Panc1 (cell line): ENCODE results near the gene CELSR2. TPM values are rescaled to one million over a fixed set of nuclear protein-coding genes. Genes with fewer than 3 reads are reported as not detected.

Experiments
- ATAC-seq: fragments of 200-7000 bp; cut with Tn5 transposase; 2 replicates; pipeline ENCODE4 v1.9.1; 2020; ENCODE audit warnings: mild to moderate bottlenecking, moderate library complexity
- BruUV-seq: library from RNA; stranded (reverse); fragments of 400-500 nt; replicated peaks from 2 replicates; lab custom pipeline; 2021; lab: Mats Ljungman, UMichigan
- CTCF ChIA-PET: fragments of 300-600 bp; sonication (Branson Sonifier 250); formaldehyde crosslinking; loops from one replicate; lab custom pipeline; 2022; ENCODE audit warnings: antibody characterized with exemption; lab: Charles Lee
- POLR2A ChIA-PET: fragments of 300-600 bp; sonication (Branson Sonifier 250); formaldehyde crosslinking; loops from one replicate; lab custom pipeline; 2022; ENCODE audit warnings: antibody characterized with exemption; lab: Charles Lee
- DNase-seq: peaks from one replicate; pipeline ENCODE4 v3.0.0-alpha.2; 2010; ENCODE audit warnings: low read depth, low spot score
- H3K27ac ChIP-seq: 2 replicates; pipeline ENCODE4 v1.5.1; 2011; ENCODE audit warnings: mild to moderate bottlenecking, low read length, inconsistent platforms
- H3K27me3 ChIP-seq: fragments of 200-500 bp; sonication (Bioruptor generic); 2 replicates; pipeline ENCODE4 v1.6.0; 2014; ENCODE audit warnings: low read length, inconsistent platforms; ENCODE audit not compliant: control insufficient read depth, insufficient read depth
- H3K36me3 ChIP-seq: fragments of 200-500 bp; sonication (Bioruptor generic); 2 replicates; pipeline ENCODE4 v1.5.1; 2014; ENCODE audit warnings: inconsistent platforms, mild to moderate bottlenecking, low read length, moderate library complexity; ENCODE audit not compliant: control insufficient read depth, insufficient read depth
- H3K4me1 ChIP-seq: 2 replicates; pipeline ENCODE4 v1.5.1; 2011; ENCODE audit warnings: inconsistent platforms, mild to moderate bottlenecking, low read length, moderate library complexity; ENCODE audit not compliant: control insufficient read depth, insufficient read depth
- H3K4me3 ChIP-seq, 2 experiments: 2 replicates each; pipeline ENCODE4 v1.5.1; 2011 to 2012; ENCODE audit warnings: low read depth in 2 of 2, low read length in 2 of 2, mild to moderate bottlenecking in 2 of 2, inconsistent platforms in 1 of 2, moderate library complexity in 1 of 2
- H3K9me3 ChIP-seq: fragments of 200-500 bp; sonication (Bioruptor generic); 2 replicates; pipeline ENCODE4 v1.5.1; 2014; ENCODE audit warnings: low read depth, mild to moderate bottlenecking, inconsistent platforms, low read length, moderate library complexity; ENCODE audit not compliant: control insufficient read depth, insufficient read depth
- POLR2AphosphoS5 ChIP-seq: IDR thresholded peaks from 2 replicates; pipeline ENCODE4 v1.6.1; 2012; ENCODE audit warnings: mild to moderate bottlenecking, low read depth, low read length, moderate library complexity
- SIN3A ChIP-seq: IDR thresholded peaks from 2 replicates; pipeline ENCODE4 v1.6.1; 2012; ENCODE audit warnings: low read depth, mild to moderate bottlenecking, low read length, moderate library complexity, borderline replicate concordance; ENCODE audit not compliant: insufficient read depth
- TCF7L2 ChIP-seq: IDR thresholded peaks from 2 replicates; pipeline ENCODE4 v1.6.1; 2011; ENCODE audit warnings: mild to moderate bottlenecking, low read depth, low read length, inconsistent platforms
- in situ Hi-C: cut with HindIII; loops from 2 replicates; pipeline ENCODE4 v1.10.0; 2016; ENCODE audit warnings: low sequenced_read_pairs, low pct_unique_long_range_greater_than_20kb
- intact Hi-C: fragments of 100-400 bp; cut with micrococcal nuclease; formaldehyde crosslinking; loops from one replicate; pipeline ENCODE4 v1.10.0; 2022; ENCODE audit not compliant: unreplicated experiment
- total RNA-seq: library from RNA; stranded (reverse); gene quantifications from one replicate; pipeline ENCODE4 v1.2.1, GENCODE V29; 2021; ENCODE audit not compliant: unreplicated experiment
- TF ChIP-seq, protein P1 (sequence below): fragments of 450-650 bp; IDR thresholded peaks from 2 replicates; pipeline ENCODE4 v1.5.1; 2017; ENCODE audit warnings: mild to moderate bottlenecking
- TF ChIP-seq, protein P2 (sequence below), 2 experiments: IDR thresholded peaks; 2 replicates each; pipeline ENCODE4 v1.6.1; 2011 to 2012; ENCODE audit warnings: low read depth in 2 of 2, control low read depth in 1 of 2, low read length in 1 of 2, mild to moderate bottlenecking in 1 of 2, moderate library complexity in 1 of 2; ENCODE audit not compliant: insufficient read depth in 1 of 2

The CELSR2 gene
- total RNA-seq, 1 experiment from 2014 or later, result 4.1 TPM

DNA sequence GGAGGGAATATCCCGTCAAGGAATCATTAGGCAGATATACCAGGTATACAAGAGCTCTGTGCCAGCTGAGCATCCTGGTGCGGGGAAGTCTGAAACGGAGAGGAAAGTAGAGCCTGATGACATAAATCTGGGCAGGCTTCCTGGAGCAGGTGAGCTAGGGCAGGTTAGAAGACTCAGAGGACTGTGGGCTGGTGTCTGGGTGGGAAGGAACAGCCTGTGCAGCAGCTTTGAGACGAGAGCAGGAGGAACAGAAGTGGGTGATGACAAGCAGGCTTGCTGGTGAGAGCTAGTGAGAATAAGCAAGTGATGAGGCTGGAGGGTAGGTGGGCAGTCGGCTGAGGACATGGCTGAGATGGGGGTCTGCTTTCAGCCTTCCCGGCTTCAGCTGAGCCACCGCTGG, 6.7 kb downstream of the CELSR2 start:
- H3K4me1 ChIP-seq, result peaks cover 8% of the 10 kb centered on the region
- CTCF ChIA-PET, result no interaction called here
- H3K4me3 ChIP-seq, result no peak overlapping the region

DNA sequence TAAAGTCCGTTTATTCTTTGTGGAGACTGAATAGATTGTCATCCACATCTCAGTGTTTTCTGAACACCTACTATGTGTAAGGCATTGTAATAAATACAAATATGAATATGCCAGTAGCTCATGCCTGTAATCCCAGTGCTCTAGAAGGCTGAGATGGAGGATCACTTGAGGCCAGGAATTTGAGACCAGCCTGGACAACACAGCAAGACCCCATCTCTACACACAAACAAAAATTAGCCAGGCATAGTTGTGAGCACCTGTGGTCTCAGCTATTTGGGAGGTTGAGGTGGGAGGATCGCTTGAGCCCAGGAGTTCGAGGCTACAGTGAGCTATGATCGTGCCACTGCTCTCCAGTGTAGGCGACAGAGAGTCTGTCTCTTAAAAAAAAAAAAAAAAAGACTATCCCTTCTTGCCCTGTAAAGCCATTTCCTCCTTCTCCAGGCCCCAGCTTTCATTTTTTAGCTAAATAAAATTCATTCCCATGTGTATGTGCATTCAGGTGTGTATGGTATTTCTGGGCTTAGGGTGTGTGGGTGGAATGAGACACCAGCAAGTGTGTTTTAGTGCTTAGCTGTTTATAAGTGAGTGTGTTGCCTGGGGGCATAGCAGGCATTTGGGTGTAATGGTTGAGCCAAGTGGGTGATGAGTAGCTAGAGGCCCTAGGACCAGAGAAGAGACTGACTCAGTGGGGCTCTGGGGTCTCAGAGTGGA, 7.8 kb downstream of the CELSR2 start:
- POLR2A ChIA-PET, result no interaction called here
- DNase-seq, result no peak
- in situ Hi-C loops (no loop called here), intact Hi-C loops (no loop called here)
- H3K4me1 ChIP-seq, result peaks cover 8% of the 10 kb centered on the region
- CTCF ChIA-PET, result interaction anchor here (0.6 to 0.7 kb wide), 2 partner anchors 14 to 69 kb away, joined by 4 read pairs; no protein-coding TSS in a partner anchor
- no peak overlapping the region for H3K27ac ChIP-seq
- H3K36me3 ChIP-seq, result no peaks in the 10 kb centered on the region
- no peaks in the 10 kb centered on the region for H3K27me3 ChIP-seq
- no peaks in the 10 kb centered on the region for H3K9me3 ChIP-seq
- ATAC-seq, result no peak
- no peak overlapping the region for H3K4me3 ChIP-seq
- TF ChIP-seq POLR2AphosphoS5 (no peak), SIN3A (no peak), TCF7L2 (no peak)
- TF ChIP-seq, protein P1, sequence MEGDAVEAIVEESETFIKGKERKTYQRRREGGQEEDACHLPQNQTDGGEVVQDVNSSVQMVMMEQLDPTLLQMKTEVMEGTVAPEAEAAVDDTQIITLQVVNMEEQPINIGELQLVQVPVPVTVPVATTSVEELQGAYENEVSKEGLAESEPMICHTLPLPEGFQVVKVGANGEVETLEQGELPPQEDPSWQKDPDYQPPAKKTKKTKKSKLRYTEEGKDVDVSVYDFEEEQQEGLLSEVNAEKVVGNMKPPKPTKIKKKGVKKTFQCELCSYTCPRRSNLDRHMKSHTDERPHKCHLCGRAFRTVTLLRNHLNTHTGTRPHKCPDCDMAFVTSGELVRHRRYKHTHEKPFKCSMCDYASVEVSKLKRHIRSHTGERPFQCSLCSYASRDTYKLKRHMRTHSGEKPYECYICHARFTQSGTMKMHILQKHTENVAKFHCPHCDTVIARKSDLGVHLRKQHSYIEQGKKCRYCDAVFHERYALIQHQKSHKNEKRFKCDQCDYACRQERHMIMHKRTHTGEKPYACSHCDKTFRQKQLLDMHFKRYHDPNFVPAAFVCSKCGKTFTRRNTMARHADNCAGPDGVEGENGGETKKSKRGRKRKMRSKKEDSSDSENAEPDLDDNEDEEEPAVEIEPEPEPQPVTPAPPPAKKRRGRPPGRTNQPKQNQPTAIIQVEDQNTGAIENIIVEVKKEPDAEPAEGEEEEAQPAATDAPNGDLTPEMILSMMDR, result no peak
- TF ChIP-seq, protein P2, sequence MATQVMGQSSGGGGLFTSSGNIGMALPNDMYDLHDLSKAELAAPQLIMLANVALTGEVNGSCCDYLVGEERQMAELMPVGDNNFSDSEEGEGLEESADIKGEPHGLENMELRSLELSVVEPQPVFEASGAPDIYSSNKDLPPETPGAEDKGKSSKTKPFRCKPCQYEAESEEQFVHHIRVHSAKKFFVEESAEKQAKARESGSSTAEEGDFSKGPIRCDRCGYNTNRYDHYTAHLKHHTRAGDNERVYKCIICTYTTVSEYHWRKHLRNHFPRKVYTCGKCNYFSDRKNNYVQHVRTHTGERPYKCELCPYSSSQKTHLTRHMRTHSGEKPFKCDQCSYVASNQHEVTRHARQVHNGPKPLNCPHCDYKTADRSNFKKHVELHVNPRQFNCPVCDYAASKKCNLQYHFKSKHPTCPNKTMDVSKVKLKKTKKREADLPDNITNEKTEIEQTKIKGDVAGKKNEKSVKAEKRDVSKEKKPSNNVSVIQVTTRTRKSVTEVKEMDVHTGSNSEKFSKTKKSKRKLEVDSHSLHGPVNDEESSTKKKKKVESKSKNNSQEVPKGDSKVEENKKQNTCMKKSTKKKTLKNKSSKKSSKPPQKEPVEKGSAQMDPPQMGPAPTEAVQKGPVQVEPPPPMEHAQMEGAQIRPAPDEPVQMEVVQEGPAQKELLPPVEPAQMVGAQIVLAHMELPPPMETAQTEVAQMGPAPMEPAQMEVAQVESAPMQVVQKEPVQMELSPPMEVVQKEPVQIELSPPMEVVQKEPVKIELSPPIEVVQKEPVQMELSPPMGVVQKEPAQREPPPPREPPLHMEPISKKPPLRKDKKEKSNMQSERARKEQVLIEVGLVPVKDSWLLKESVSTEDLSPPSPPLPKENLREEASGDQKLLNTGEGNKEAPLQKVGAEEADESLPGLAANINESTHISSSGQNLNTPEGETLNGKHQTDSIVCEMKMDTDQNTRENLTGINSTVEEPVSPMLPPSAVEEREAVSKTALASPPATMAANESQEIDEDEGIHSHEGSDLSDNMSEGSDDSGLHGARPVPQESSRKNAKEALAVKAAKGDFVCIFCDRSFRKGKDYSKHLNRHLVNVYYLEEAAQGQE (IDR thresholded peaks at IDR 0.05; ENCODE audit: insufficient read depth in 1 of 2, low read depth in 2 of 2, low read length in 1 of 2), result no peak
- BruUV-seq, result no TSS peak

More for the DNA sequence above, 6.7 kb downstream of the CELSR2 start:
- no peak overlapping the region for H3K27ac ChIP-seq
- ATAC-seq, result no peak
- H3K27me3 ChIP-seq, result no peaks in the 10 kb centered on the region
- DNase-seq, result no peak
- no peaks in the 10 kb centered on the region for H3K36me3 ChIP-seq
- no peaks in the 10 kb centered on the region for H3K9me3 ChIP-seq
- no TSS peak for BruUV-seq
- POLR2A ChIA-PET, result no interaction called here
- in situ Hi-C loops (no loop called here), intact Hi-C loops (no loop called here)
- TF ChIP-seq SIN3A (no peak), POLR2AphosphoS5 (no peak), TCF7L2 (no peak)
- TF ChIP-seq, protein P1, result no peak
- TF ChIP-seq, protein P2 (IDR thresholded peaks at IDR 0.05; ENCODE audit: insufficient read depth in 1 of 2, low read depth in 2 of 2, low read length in 1 of 2), result no peak
